Large intestine (tissue), 3 donors: ENCODE results near the gene TRIM67. TPM values are rescaled to one million over a fixed set of nuclear protein-coding genes. Genes with fewer than 3 reads are reported as not detected.

Source experiments
- DNase-seq, 2 donors: peaks; one replicate each; pipeline versions ENCODE4 v3.0.0 to v3.0.0-alpha.2; 2013
- H3K27ac ChIP-seq: one replicate; pipeline ENCODE4 v1.5.1; 2013; ENCODE audit warnings: low read length
- H3K27me3 ChIP-seq: 2 replicates; pipeline ENCODE4 v1.6.1; 2013; ENCODE audit warnings: low read length; ENCODE audit not compliant: control insufficient read depth, insufficient read depth
- H3K36me3 ChIP-seq: 2 replicates; pipeline ENCODE4 v1.6.1; 2013; ENCODE audit warnings: low read length; ENCODE audit not compliant: control insufficient read depth, insufficient read depth
- H3K4me1 ChIP-seq: one replicate; pipeline ENCODE4 v1.6.1; 2013; ENCODE audit warnings: low read length; ENCODE audit not compliant: control insufficient read depth, insufficient read depth
- H3K4me3 ChIP-seq: one replicate; pipeline ENCODE4 v1.5.1; 2013; ENCODE audit warnings: low read length
- H3K9me3 ChIP-seq: one replicate; pipeline ENCODE4 v1.6.1; 2013; ENCODE audit warnings: mild to moderate bottlenecking, low read depth, low read length, moderate library complexity; ENCODE audit not compliant: control insufficient read depth
- WGBS: methylation state at CpG from one replicate; pipeline ENCODE4 v1.1.5; 2013; ENCODE audit warnings: low lambda C conversion rate; ENCODE audit not compliant: insufficient coverage; 5-methylcytosine and 5-hydroxymethylcytosine counted together
- polyA plus RNA-seq: library from polyadenylated mRNA; unstranded; fragments of 120-200 nt; gene quantifications from one replicate; pipeline ENCODE4 v1.2.1, GENCODE V29; 2013

TRIM67 gene
- polyA plus RNA-seq, 1 donor: 1.1 TPM

DNA sequence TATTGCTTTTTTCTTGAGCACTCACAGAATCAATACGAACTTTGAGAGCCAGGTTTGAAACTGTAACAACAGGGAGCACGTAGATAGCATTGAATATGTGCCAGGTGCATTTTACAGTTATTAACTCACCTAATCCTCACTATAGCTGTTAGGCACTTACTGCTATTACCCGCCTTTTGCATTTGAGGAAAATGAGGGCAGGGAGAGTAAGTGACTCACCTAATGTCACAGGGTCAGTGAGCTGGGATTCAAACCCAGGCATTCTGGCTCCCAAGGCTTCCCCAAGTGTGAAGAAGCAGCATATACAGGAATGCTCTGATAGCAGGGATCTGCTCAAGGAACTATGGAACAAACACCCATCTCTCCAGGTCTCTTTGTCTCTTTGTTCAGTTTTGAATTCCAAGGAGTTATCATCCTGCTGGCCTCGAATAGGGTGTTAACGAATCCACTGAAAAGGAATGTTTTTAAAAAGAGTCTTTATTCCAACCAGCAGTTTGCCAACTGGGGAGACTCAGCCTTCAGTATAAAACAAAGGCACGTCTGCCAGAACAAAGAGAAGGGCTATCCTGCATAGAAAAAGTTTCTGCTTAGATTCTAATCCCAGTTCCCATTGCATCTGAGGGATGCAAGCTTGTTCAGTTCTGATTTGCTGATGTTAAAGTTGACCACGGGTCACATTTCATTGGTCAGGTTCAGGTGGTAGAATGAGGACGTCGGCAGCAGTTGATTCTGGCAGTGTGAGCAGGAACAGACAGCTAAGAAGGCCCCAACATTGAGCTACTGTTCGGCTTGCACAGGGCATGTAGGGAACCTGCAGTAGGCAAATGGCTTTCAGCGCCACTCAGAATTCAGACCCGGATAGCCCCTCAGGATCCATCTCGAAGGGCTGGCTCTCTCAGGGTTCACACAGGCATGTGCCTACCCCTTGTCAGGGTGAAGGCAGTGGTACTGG is 22.1 kb downstream of the TRIM67 start:
- Histone ChIP-seq H3K27me3 (peaks cover 71% of the 10 kb centered on the region), H3K4me3 (no peak overlapping the region), H3K9me3 (peaks cover 2% of the 10 kb centered on the region), H3K36me3 (no peaks in the 10 kb centered on the region), H3K27ac (no peak overlapping the region), H3K4me1 (no peaks in the 10 kb centered on the region)
- 60% methylated on average over 3 of the region's 13 CpGs for WGBS
- no peak for DNase-seq

- Histone ChIP-seq H3K27me3 (peaks cover 70% of the 10 kb centered on the region), H3K36me3 (no peaks in the 10 kb centered on the region), H3K4me3 (no peak overlapping the region), H3K4me1 (no peaks in the 10 kb centered on the region), H3K27ac (no peak overlapping the region), H3K9me3 (no peaks in the 10 kb centered on the region)
- WGBS: no CpG with 5 or more reads among the region's 6 CpGs
- no peak for DNase-seq
Observed at GRCh38 chr1:231184891-231185290, 23.0 kb downstream of the TRIM67 start.

DNA sequence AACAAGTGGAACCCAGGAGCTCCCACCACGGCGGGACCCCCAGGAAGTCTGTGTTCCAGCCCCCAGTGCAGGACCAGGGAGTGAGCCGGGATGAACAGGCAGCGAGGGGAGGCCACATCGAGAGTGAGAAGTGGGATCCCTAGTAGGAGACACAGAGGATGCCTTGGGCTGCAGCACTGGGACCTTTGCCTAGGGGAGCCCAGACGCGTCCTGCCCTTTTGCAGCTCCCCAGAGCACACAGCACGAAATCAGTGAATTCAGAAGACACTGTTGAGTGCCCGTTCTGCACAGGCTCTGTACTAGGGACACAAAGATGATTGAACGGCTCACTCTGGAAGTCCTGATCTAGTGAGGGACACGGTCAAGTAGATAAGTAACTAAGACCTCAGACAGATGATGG is 23.5 kb downstream of the TRIM67 start:
- H3K27me3 ChIP-seq: peaks cover 69% of the 10 kb centered on the region
- no peaks in the 10 kb centered on the region for H3K4me1 ChIP-seq
- no peak overlapping the region for H3K4me3 ChIP-seq
- DNase-seq: no peak
- H3K9me3 ChIP-seq: no peaks in the 10 kb centered on the region
- no CpG with 5 or more reads among the region's 11 CpGs for WGBS
- H3K36me3 ChIP-seq: no peaks in the 10 kb centered on the region
- H3K27ac ChIP-seq: no peak overlapping the region

DNA sequence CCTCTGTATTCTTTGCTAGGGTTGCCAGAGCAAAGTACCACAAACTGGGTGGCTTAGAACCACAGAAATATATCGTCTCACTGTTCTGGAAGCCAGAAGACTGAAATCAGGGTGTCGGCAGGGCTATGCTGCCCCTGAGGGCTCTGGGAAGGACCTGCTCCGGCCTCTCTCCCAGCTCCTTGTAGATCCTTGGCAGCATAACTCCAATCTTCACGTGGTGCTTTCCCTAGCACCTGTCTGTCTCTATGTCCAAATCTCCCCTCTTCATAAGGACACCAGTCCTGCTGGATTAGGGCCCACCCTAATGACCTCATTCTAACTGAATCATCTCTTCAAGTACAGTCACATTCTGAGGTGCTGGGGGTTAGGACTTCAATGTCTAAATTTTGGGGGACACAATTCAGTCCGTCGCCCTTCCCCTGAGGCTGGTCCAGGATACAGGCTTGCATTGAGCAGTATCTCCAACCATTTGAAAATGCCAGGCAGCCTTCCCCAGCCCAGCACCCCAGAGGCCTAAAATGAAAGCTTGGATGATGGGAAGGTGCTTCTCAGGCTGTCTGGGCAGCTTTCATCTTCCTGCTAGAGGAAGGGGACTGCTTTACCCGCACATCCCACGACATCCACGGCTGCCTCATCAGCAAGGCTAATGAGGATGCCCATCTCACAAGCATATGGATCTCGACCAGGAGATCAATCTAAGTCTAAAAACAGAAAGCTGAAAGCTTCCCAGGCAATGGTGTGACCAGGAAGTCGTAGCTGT is 24.7 kb downstream of the TRIM67 start:
- Histone ChIP-seq H3K27me3 (peaks cover 63% of the 10 kb centered on the region), H3K4me1 (no peaks in the 10 kb centered on the region), H3K9me3 (no peaks in the 10 kb centered on the region), H3K36me3 (no peaks in the 10 kb centered on the region), H3K27ac (no peak overlapping the region), H3K4me3 (no peak overlapping the region)
- WGBS: no CpG with 5 or more reads among the region's 11 CpGs
- DNase-seq: no peak

DNA sequence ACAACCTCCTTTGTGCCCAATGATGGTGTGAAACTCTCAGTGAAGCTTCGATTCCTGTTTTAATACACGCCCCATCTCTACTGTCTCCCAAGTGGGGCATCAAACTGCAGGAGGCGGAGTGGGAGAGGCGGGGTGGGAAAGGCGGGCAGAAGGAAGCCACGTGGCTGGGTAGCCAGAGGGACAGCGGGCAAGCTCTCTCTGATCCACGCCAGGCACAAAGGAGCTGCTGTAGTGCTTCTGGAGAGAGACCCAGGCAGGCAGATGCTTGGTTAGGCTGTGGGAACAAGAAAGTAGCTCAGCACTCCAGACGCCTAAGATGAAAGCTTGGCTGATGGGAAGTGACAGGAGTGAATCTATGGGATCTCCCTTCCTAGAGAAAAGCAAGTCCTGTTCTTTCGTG is 25.7 kb downstream of the TRIM67 start:
- no peaks in the 10 kb centered on the region for H3K36me3 ChIP-seq
- no peak for DNase-seq
- peaks cover 59% of the 10 kb centered on the region for H3K27me3 ChIP-seq
- no peaks in the 10 kb centered on the region for H3K9me3 ChIP-seq
- H3K4me3 ChIP-seq: no peak overlapping the region
- no CpG with 5 or more reads among the region's 10 CpGs for WGBS
- H3K27ac ChIP-seq: no peak overlapping the region
- no peaks in the 10 kb centered on the region for H3K4me1 ChIP-seq

DNA sequence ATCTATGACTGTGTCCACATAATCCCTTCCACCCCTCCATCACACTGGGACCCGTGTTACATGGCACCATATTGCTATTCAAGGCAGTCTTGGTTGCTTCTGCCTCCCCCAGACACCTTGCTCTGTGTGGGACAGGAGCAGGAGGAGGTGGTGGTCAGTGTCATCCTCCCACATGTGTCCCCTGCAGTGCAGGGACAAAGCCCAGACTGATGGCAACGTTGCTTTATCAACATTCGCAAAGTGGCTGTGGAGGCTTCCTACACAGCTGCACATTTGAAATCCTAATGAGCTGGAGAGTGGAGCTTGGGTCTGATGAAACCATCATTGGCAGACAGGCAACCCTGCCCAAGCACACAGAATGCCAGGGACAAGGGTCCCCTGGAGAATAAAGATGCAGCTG is 26.2 kb downstream of the TRIM67 start:
- no peaks in the 10 kb centered on the region for H3K36me3 ChIP-seq
- H3K4me3 ChIP-seq: no peak overlapping the region
- no peak for DNase-seq
- no peaks in the 10 kb centered on the region for H3K4me1 ChIP-seq
- no peak overlapping the region for H3K27ac ChIP-seq
- WGBS: no CpG with 5 or more reads among the region's 3 CpGs
- H3K9me3 ChIP-seq: no peaks in the 10 kb centered on the region
- H3K27me3 ChIP-seq: peaks cover 54% of the 10 kb centered on the region

DNA sequence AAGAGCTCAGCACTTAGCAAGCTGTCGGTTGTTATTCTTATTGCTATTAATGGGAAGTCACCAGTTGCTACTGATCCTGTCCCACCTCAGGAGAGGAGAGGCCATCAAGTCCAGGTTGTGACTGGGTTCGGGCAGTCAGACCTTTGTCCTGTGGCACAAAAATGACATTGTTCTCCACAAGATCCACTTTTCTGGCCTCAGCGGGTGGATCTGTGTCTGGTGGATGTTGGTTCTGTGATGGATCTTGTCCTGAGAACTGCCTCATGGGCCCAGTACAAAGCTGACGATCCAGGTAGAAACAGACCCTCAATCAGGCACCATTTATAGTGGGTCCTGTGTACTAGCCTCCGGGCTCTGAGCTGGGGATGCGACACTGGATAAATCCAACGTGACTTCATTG is 26.9 kb downstream of the TRIM67 start:
- Histone ChIP-seq H3K27ac (no peak overlapping the region), H3K27me3 (peaks cover 48% of the 10 kb centered on the region), H3K9me3 (no peaks in the 10 kb centered on the region), H3K4me3 (no peak overlapping the region), H3K4me1 (no peaks in the 10 kb centered on the region), H3K36me3 (no peaks in the 10 kb centered on the region)
- DNase-seq: no peak
- WGBS: no CpG with 5 or more reads among the region's 7 CpGs

DNA sequence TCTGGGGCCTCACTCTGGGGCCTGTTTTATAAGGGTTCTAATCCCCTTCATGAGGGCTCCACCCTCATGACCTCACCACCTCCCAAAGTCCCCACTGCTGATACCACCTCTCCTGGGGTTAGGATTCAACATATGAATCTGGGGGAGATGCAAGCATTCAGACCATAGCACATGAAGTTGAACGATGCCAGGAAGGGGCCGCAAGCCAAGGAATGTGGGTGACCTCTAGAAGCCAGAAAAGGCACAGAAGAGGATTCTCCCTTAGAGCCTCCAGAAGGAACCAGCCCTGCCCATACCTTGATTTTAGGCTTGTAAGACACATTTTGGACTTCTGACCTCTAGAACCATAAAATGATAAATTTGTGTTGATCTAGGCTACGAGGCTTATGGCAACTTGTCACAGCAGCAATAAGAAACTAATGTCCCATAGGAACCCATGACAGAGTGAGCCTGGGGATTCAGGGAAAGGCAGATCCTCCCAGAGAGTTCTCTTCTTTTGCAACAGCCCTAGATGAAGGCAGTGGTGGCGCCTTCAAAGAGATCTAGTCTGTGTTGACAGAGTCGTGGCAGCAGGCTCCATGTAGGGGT is 27.9 kb downstream of the TRIM67 start:
- Histone ChIP-seq H3K27me3 (peaks cover 39% of the 10 kb centered on the region), H3K4me3 (no peak overlapping the region), H3K9me3 (no peaks in the 10 kb centered on the region), H3K36me3 (no peaks in the 10 kb centered on the region), H3K27ac (no peak overlapping the region), H3K4me1 (peaks cover under 1% of the 10 kb centered on the region)
- WGBS: no CpG with 5 or more reads among the region's 5 CpGs
- DNase-seq: no peak

GRCh38 chr1:231190456-231190855 is 28.6 kb downstream of the TRIM67 start:
- DNase-seq: no peak
- H3K9me3 ChIP-seq: no peaks in the 10 kb centered on the region
- H3K4me3 ChIP-seq: no peak overlapping the region
- no CpG with 5 or more reads among the region's 10 CpGs for WGBS
- peaks cover 33% of the 10 kb centered on the region for H3K27me3 ChIP-seq
- peaks cover 6% of the 10 kb centered on the region for H3K4me1 ChIP-seq
- H3K36me3 ChIP-seq: no peaks in the 10 kb centered on the region
- H3K27ac ChIP-seq: no peak overlapping the region

GRCh38 chr1:231192620-231193163 is 30.8 kb downstream of the TRIM67 start:
- no CpG with 5 or more reads among the region's 12 CpGs for WGBS
- no peak for DNase-seq
- peaks cover 12% of the 10 kb centered on the region for H3K27me3 ChIP-seq
- no peaks in the 10 kb centered on the region for H3K9me3 ChIP-seq
- H3K36me3 ChIP-seq: no peaks in the 10 kb centered on the region
- no peak overlapping the region for H3K4me3 ChIP-seq
- no peak overlapping the region for H3K27ac ChIP-seq
- peaks cover 8% of the 10 kb centered on the region for H3K4me1 ChIP-seq
